Breast epithelium (tissue), 4 donors: ENCODE results near the gene CCRL2. TPM values are rescaled to one million over a fixed set of nuclear protein-coding genes. Genes with fewer than 3 reads are reported as not detected.
"Not testable (repeated sequence)": the region's sequence is repeated elsewhere in the genome, so short reads cannot be mapped to it uniquely, and the experiment has no call there.

Experiments used
- DNase-seq, 2 donors: peaks; one replicate each; pipeline ENCODE4 v3.0.0-alpha.2; 2019; ENCODE audit warnings: low spot score in 2 of 2
- H3K27ac ChIP-seq, 2 donors: fragments of 200-600 bp; sonication (generic) in 1 of 2; one replicate each; pipeline ENCODE4 v1.5.1; 2016 to 2019; ENCODE audit warnings: mild to moderate bottlenecking in 1 of 2
- H3K27me3 ChIP-seq, 2 donors: fragments of 200-600 bp; sonication (generic) in 1 of 2; one replicate each; pipeline versions ENCODE4 v1.5.1 to v1.6.0; 2017 to 2019; ENCODE audit warnings: control low read depth in 1 of 2, mild to moderate bottlenecking in 1 of 2
- H3K36me3 ChIP-seq: fragments of 200-600 bp; one replicate; pipeline ENCODE4 v1.5.1; 2019
- H3K4me1 ChIP-seq, 2 donors: fragments of 200-600 bp; sonication (generic); one replicate each; pipeline ENCODE4 v1.5.1; 2016 to 2019; ENCODE audit warnings: control low read depth in 1 of 2
- H3K4me3 ChIP-seq, 3 donors: fragments of 200-600 bp; sonication (generic); 1 replicate in 2 of 3; 2 replicates in 1 of 3; pipeline ENCODE4 v1.5.1; 2016 to 2019; ENCODE audit warnings: mild to moderate bottlenecking in 3 of 3, moderate library complexity in 2 of 3
- H3K9me3 ChIP-seq, 2 donors: fragments of 200-600 bp; sonication (generic) in 1 of 2; one replicate each; pipeline ENCODE4 v1.5.1; 2016 to 2019; ENCODE audit warnings: control low read depth in 1 of 2
- CTCF ChIP-seq, 3 donors: fragments of 450-650 bp; IDR thresholded peaks; one replicate each; pipeline ENCODE4 v1.5.1; 2016 to 2017; ENCODE audit warnings: antibody characterized with exemption in 3 of 3, mild to moderate bottlenecking in 3 of 3, moderate library complexity in 3 of 3
- POLR2A ChIP-seq: fragments of 450-650 bp; IDR thresholded peaks from one replicate; pipeline ENCODE4 v1.6.1; 2016; ENCODE audit warnings: antibody characterized with exemption, mild to moderate bottlenecking, moderate library complexity
- POLR2AphosphoS5 ChIP-seq, 3 donors: sonication (generic); formaldehyde crosslinking; IDR thresholded peaks; one replicate each; pipeline ENCODE4 v1.6.1; 2017; ENCODE audit warnings: antibody characterized with exemption in 3 of 3
- intact Hi-C: fragments of 100-400 bp; cut with DNase I; formaldehyde crosslinking; loops from one replicate; pipeline ENCODE4 v1.15.1; 2023; ENCODE audit warnings: low total_unique reads
- total RNA-seq, 3 donors: library from RNA; depleted of rRNA; stranded (reverse); fragments of >200 nt; gene quantifications; one replicate each; pipeline ENCODE4 v1.1.0, GENCODE V29; 2016

CCRL2 gene
- total RNA-seq, 3 donors from 2014 or later, result 3.8 to 9.2 (median 4.1) TPM

GRCh38 chr3:46423588-46423987 lies 16.5 kb downstream of the CCRL2 start:
- Histone ChIP-seq H3K4me3 (no peak overlapping the region), H3K27me3 (no peaks in the 10 kb centered on the region), H3K4me1 (no peaks in the 10 kb centered on the region), H3K27ac (no peak overlapping the region), H3K9me3 (no peaks in the 10 kb centered on the region), H3K36me3 (no peaks in the 10 kb centered on the region)
- TF ChIP-seq POLR2AphosphoS5 (IDR thresholded peaks at IDR 0.05), result no peak
- TF ChIP-seq CTCF (IDR thresholded peaks at IDR 0.05), result no peak
- TF ChIP-seq POLR2A, result no peak
- intact Hi-C loops, result no loop called here
- no peak for DNase-seq

- not testable (repeated sequence) for H3K4me3 ChIP-seq, H3K36me3 ChIP-seq
Measured at GRCh38 chr3:46426476-46426875, 19.4 kb downstream of the CCRL2 start.

DNA sequence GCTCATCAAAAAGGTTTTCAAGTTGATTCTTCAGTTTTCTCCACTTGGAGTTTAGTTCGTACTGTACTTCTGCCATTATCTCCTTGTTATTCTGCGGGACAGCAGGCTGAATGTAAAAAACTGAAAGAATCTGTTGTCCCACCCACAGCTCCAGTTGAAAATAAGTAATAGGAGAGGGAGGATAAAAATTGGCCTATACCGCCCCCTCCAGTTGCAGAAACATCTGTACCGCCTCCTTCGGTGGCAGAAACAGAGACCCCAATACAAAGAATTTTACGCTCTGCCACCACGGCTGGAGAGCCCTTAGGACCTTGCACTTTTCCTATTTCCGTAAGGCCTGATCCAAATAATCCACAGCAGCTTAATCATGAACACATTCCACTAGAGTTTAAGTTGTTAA lies 20.3 kb downstream of the CCRL2 start:
- H3K36me3 ChIP-seq, H3K4me3 ChIP-seq, H3K4me1 ChIP-seq, H3K27me3 ChIP-seq, DNase-seq, intact Hi-C loops, H3K9me3 ChIP-seq, H3K27ac ChIP-seq: not testable (repeated sequence)

More at GRCh38 chr3:46426476-46426875, 19.4 kb downstream of the CCRL2 start:
- H3K27me3 ChIP-seq, H3K9me3 ChIP-seq, H3K4me1 ChIP-seq, intact Hi-C loops, H3K27ac ChIP-seq, DNase-seq: not testable (repeated sequence)

GRCh38 chr3:46427916-46428833 lies 21.1 kb downstream of the CCRL2 start:
- Histone ChIP-seq H3K36me3 (no peaks in the 10 kb centered on the region), H3K27me3 (no peaks in the 10 kb centered on the region), H3K4me1 (no peaks in the 10 kb centered on the region), H3K9me3 (no peaks in the 10 kb centered on the region), H3K4me3 (no peak overlapping the region), H3K27ac (no peak overlapping the region)
- intact Hi-C loops, result no loop called here
- TF ChIP-seq CTCF (IDR thresholded peaks at IDR 0.05), result no peak
- TF ChIP-seq POLR2A, result no peak
- no peak for TF ChIP-seq POLR2AphosphoS5 (IDR thresholded peaks at IDR 0.05)
- no peak for DNase-seq

DNA sequence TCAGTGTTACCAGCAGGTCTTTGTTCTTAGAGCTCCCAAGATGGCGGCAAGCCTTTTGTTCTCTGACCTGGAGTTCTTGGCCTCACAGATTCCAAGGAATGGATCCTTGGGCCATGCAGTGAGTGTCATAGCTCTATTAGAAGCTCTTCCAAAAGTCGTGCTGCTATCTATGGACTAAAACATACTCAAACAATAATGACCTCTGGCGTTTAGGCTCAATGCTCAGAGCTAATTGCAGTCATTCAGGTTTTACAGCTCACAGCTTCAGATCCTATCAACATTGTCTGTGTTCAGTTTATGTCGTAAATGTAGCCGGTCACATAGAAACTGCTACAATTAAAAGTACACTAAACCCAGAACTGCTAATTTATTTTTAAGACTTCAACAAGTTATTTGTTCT lies 22.2 kb downstream of the CCRL2 start:
- Histone ChIP-seq H3K36me3 (no peaks in the 10 kb centered on the region), H3K9me3 (no peaks in the 10 kb centered on the region), H3K4me1 (no peaks in the 10 kb centered on the region), H3K27me3 (no peaks in the 10 kb centered on the region), H3K27ac (no peak overlapping the region), H3K4me3 (no peak overlapping the region)
- intact Hi-C loops, result no loop called here
- no peak for TF ChIP-seq POLR2AphosphoS5 (IDR thresholded peaks at IDR 0.05)
- no peak for TF ChIP-seq POLR2A
- no peak for TF ChIP-seq CTCF (IDR thresholded peaks at IDR 0.05)
- DNase-seq, result no peak

GRCh38 chr3:46429671-46430070 lies 22.6 kb downstream of the CCRL2 start:
- Histone ChIP-seq H3K27ac (no peak overlapping the region), H3K4me3 (no peak overlapping the region), H3K27me3 (no peaks in the 10 kb centered on the region), H3K4me1 (no peaks in the 10 kb centered on the region), H3K9me3 (no peaks in the 10 kb centered on the region), H3K36me3 (no peaks in the 10 kb centered on the region)
- no peak for DNase-seq
- intact Hi-C loops, result no loop called here
- no peak for TF ChIP-seq POLR2A
- no peak for TF ChIP-seq POLR2AphosphoS5 (IDR thresholded peaks at IDR 0.05)
- TF ChIP-seq CTCF (IDR thresholded peaks at IDR 0.05), result no peak

DNA sequence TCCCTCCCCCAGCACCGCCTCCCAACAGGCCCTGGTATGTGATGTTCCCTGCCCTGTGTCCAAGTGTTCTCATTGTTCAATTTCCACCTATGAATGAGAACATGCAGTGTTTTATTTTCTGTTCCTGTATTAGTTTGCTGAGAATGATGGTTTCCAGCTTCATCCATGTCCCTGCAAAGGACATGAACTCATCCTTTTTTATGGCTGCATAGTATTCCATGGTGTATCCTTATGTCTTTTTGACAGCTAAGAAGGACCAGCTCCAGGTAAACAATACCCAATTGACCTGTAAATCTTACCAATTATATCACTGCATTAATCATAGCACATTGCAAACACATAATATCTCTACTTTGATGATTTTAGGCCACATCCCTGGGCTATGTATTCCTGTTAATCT lies 23.8 kb downstream of the CCRL2 start:
- H3K27ac ChIP-seq, intact Hi-C loops, H3K4me1 ChIP-seq, H3K4me3 ChIP-seq, H3K36me3 ChIP-seq, H3K27me3 ChIP-seq, DNase-seq, H3K9me3 ChIP-seq: not testable (repeated sequence)

- H3K4me3 ChIP-seq, H3K4me1 ChIP-seq, H3K36me3 ChIP-seq, intact Hi-C loops, H3K27me3 ChIP-seq, H3K9me3 ChIP-seq, H3K27ac ChIP-seq, DNase-seq: not testable (repeated sequence)
Measured at GRCh38 chr3:46431905-46432304, 24.8 kb downstream of the CCRL2 start.

DNA sequence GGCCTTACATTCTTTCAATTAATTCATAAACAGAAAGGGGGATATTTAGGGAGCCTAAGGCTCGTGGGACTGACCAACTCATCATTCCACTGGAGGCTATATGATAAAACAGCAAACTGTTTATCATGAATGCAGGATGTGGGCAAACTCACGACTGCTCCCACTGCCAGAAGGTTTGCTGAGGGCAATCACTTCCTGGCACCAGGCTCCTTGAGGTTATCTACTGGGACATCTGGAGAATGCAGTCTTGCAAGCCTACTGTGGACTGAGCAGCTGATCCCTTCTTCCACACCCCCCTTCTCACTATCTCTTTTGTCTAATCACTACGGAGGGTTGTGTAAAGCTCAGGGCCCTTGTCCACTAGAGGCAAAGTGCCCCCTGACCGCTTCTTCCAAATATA lies 26.1 kb downstream of the CCRL2 start:
- H3K36me3 ChIP-seq, H3K27me3 ChIP-seq, DNase-seq, H3K27ac ChIP-seq, H3K4me1 ChIP-seq, H3K9me3 ChIP-seq, intact Hi-C loops, H3K4me3 ChIP-seq: not testable (repeated sequence)
